22Rv1 (cell line): ENCODE data around the gene IQCM.
"Not testable (repeated sequence)": the region's sequence is repeated elsewhere in the genome, so short reads cannot be mapped to it uniquely, and the experiment has no call there.

Source experiments
- H3K27ac ChIP-seq: fragments of 450-650 bp; 2 replicates; pipeline ENCODE4 v1.5.1; 2017
- CTCF ChIP-seq: fragments of 450-650 bp; IDR thresholded peaks from 2 replicates; pipeline ENCODE4 v1.5.1; 2017; ENCODE audit warnings: mild to moderate bottlenecking
- ZFX ChIP-seq: fragments of 450-650 bp; IDR thresholded peaks from 2 replicates; pipeline ENCODE4 v1.6.1; 2017; ENCODE audit warnings: antibody characterized with exemption, borderline replicate concordance

Gene IQCM

GRCh38 chr4:149511558-149512298 is 303.9 kb downstream of the IQCM start:
- H3K27ac ChIP-seq, result no peak overlapping the region
- no peak for TF ChIP-seq CTCF
- no peak for TF ChIP-seq ZFX

GRCh38 chr4:149507309-149507708 is 308.3 kb downstream of the IQCM start:
- not testable (repeated sequence) for H3K27ac ChIP-seq

- H3K27ac ChIP-seq, result no peak overlapping the region
- TF ChIP-seq ZFX, result no peak
- TF ChIP-seq CTCF, result no peak
Observed at GRCh38 chr4:149500806-149501205, 314.8 kb downstream of the IQCM start.

GRCh38 chr4:149499726-149500125 is 315.9 kb downstream of the IQCM start:
- H3K27ac ChIP-seq, result no peak overlapping the region
- TF ChIP-seq CTCF (no peak), ZFX (no peak)

- TF ChIP-seq CTCF, result no peak
- TF ChIP-seq ZFX, result no peak
- no peak overlapping the region for H3K27ac ChIP-seq
Observed at GRCh38 chr4:149498246-149498645, 317.4 kb downstream of the IQCM start.

GRCh38 chr4:149493492-149493891 is 322.2 kb downstream of the IQCM start:
- TF ChIP-seq ZFX (no peak), CTCF (no peak)
- no peak overlapping the region for H3K27ac ChIP-seq

- no peak overlapping the region for H3K27ac ChIP-seq
- TF ChIP-seq CTCF, result no peak
Observed at GRCh38 chr4:149489321-149489720, 326.3 kb downstream of the IQCM start.

DNA sequence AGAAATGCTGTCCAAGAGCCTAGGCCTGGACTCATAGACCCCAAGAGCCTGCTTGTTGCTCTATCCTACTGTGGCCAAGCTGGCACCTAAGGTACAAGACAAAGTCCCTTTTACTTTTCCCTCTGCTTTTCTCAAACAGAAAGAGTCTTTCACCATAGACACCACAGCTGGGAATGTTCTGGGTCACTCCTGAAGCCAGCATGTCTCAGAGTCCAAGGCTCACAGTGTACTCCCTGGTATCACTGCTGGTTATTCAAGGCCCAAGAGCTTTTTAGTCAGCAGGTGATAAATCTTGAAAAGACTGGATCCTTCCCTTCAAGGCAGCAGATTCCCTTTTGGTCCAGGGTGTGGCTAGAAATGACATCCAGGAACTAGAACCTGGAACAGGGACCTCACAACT is 328.8 kb downstream of the IQCM start:
- no peak overlapping the region for H3K27ac ChIP-seq
- TF ChIP-seq CTCF, result no peak
- no peak for TF ChIP-seq ZFX

DNA sequence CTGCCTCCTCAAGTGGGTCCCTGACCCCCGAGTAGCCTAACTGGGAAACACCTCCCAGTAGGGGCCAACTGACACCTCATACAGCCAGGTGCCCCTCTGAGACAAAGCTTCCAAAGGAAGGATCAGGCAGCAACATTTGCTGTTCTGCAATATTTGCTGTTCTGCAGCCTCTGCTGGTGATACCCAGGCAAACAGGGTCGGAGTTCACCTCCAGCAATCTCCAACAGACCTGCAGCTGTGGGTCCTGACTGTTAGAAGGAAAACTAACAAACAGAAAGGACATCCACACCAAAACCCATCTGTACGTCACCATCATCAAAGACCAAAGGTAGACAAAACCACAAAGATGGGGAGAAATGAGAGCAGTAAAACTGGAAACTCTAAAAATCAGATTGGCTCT is 347.0 kb downstream of the IQCM start:
- H3K27ac ChIP-seq, result not testable (repeated sequence)
